ENCODE results near the gene HTN3. TPM values are rescaled to one million over a fixed set of nuclear protein-coding genes. Genes with fewer than 3 reads are reported as not detected.
A peak's percentile ranks its signal among the peaks of the same experiment; 100 is the strongest.
"Not testable (repeated sequence)": the region's sequence is repeated elsewhere in the genome, so short reads cannot be mapped to it uniquely, and the experiment has no call there.

Gene HTN3
- not detected for total RNA-seq
- not detected for polyA plus RNA-seq

- not testable (repeated sequence) for H3K27ac ChIP-seq (ENCODE audit: low read depth); DNase-seq (ENCODE audit: extremely low spot score); H3K36me3 ChIP-seq (ENCODE audit: insufficient read depth); H3K4me3 ChIP-seq (ENCODE audit: low read depth, low read length); H3K4me1 ChIP-seq (ENCODE audit: insufficient read depth)
- WGBS, result 79% methylated on average over 7 of the region's 7 CpGs
Measured at GRCh38 chr4:70028159-70028558, at the start of gene HTN3. HTN3 (plus strand) TSS chr4:70028459; CDS start chr4:70030741, 2,282 bp downstream.

- no peak overlapping the region for H3K4me3 ChIP-seq (ENCODE audit: low read depth, low read length)
- WGBS, result 27% methylated on average over 2 of the region's 2 CpGs
- DNase-seq (ENCODE audit: extremely low spot score), result peak; percentile 14
- H3K27ac ChIP-seq (ENCODE audit: low read depth), result no peak overlapping the region
- no peaks in the 10 kb centered on the region for H3K4me1 ChIP-seq (ENCODE audit: insufficient read depth)
- H3K36me3 ChIP-seq (ENCODE audit: insufficient read depth), result no peaks in the 10 kb centered on the region
Measured at GRCh38 chr4:69984030-69984443, 44.2 kb upstream of the HTN3 start.

- H3K36me3 ChIP-seq (ENCODE audit: insufficient read depth), result no peaks in the 10 kb centered on the region
- DNase-seq (ENCODE audit: extremely low spot score), result no peak
- no peak overlapping the region for H3K27ac ChIP-seq (ENCODE audit: low read depth)
- no peaks in the 10 kb centered on the region for H3K4me1 ChIP-seq (ENCODE audit: insufficient read depth)
- no peak overlapping the region for H3K4me3 ChIP-seq (ENCODE audit: low read depth, low read length)
- 83% methylated on average over 1 of the region's 1 CpG for WGBS
Measured at GRCh38 chr4:69986663-69987062, 41.6 kb upstream of the HTN3 start.

- Histone ChIP-seq H3K27ac (ENCODE audit: low read depth) (no peak overlapping the region), H3K4me1 (ENCODE audit: insufficient read depth) (no peaks in the 10 kb centered on the region), H3K4me3 (ENCODE audit: low read depth, low read length) (no peak overlapping the region), H3K36me3 (ENCODE audit: insufficient read depth) (no peaks in the 10 kb centered on the region)
- WGBS, result 85% methylated on average over 4 of the region's 4 CpGs
- no peak for DNase-seq (ENCODE audit: extremely low spot score)
Measured at GRCh38 chr4:69991016-69991415, 37.2 kb upstream of the HTN3 start.

GRCh38 chr4:69994782-69995181, 33.5 kb upstream of the HTN3 start:
- no peak overlapping the region for H3K27ac ChIP-seq (ENCODE audit: low read depth)
- WGBS, result 80% methylated on average over 5 of the region's 5 CpGs

GRCh38 chr4:69995526-69996016, 32.7 kb upstream of the HTN3 start, which contains the start of gene STATH:
STATH (plus strand) TSS chr4:69995966; CDS start chr4:69998438, 2,472 bp downstream.
- Histone ChIP-seq H3K4me1 (ENCODE audit: insufficient read depth) (no peaks in the 10 kb centered on the region), H3K4me3 (ENCODE audit: low read depth, low read length) (no peak within 1 kb of the TSS), H3K27ac (ENCODE audit: low read depth) (no peak within 1 kb of the TSS), H3K36me3 (ENCODE audit: insufficient read depth) (no peaks in the 10 kb centered on the region)
- WGBS, result 67% methylated on average over 3 of the region's 3 CpGs
- no peak for DNase-seq (ENCODE audit: extremely low spot score)

More at GRCh38 chr4:69994782-69995181, 33.5 kb upstream of the HTN3 start:
- no peaks in the 10 kb centered on the region for H3K4me1 ChIP-seq (ENCODE audit: insufficient read depth)
- H3K36me3 ChIP-seq (ENCODE audit: insufficient read depth), result no peaks in the 10 kb centered on the region
- no peak for DNase-seq (ENCODE audit: extremely low spot score)
- no peak overlapping the region for H3K4me3 ChIP-seq (ENCODE audit: low read depth, low read length)

GRCh38 chr4:69999420-69999819, 28.8 kb upstream of the HTN3 start:
- no peak overlapping the region for H3K4me3 ChIP-seq (ENCODE audit: low read depth, low read length)
- no peaks in the 10 kb centered on the region for H3K4me1 ChIP-seq (ENCODE audit: insufficient read depth)
- no peak overlapping the region for H3K27ac ChIP-seq (ENCODE audit: low read depth)
- DNase-seq (ENCODE audit: extremely low spot score), result no peak
- H3K36me3 ChIP-seq (ENCODE audit: insufficient read depth), result no peaks in the 10 kb centered on the region
- 89% methylated on average over 3 of the region's 3 CpGs for WGBS

GRCh38 chr4:70000711-70001110, 27.5 kb upstream of the HTN3 start:
- WGBS, result 87% methylated on average over 1 of the region's 1 CpG
- Histone ChIP-seq H3K36me3 (ENCODE audit: insufficient read depth) (no peaks in the 10 kb centered on the region), H3K27ac (ENCODE audit: low read depth) (no peak overlapping the region), H3K4me3 (ENCODE audit: low read depth, low read length) (no peak overlapping the region), H3K4me1 (ENCODE audit: insufficient read depth) (no peaks in the 10 kb centered on the region)
- DNase-seq (ENCODE audit: extremely low spot score), result no peak

- Histone ChIP-seq H3K4me1 (ENCODE audit: insufficient read depth) (no peaks in the 10 kb centered on the region), H3K4me3 (ENCODE audit: low read depth, low read length) (no peak overlapping the region), H3K27ac (ENCODE audit: low read depth) (no peak overlapping the region), H3K36me3 (ENCODE audit: insufficient read depth) (no peaks in the 10 kb centered on the region)
- no peak for DNase-seq (ENCODE audit: extremely low spot score)
Measured at GRCh38 chr4:70002507-70002906, 25.8 kb upstream of the HTN3 start.

GRCh38 chr4:70008771-70009170, 19.5 kb upstream of the HTN3 start:
- WGBS, result 55% methylated on average over 3 of the region's 3 CpGs
- H3K36me3 ChIP-seq (ENCODE audit: insufficient read depth), result no peaks in the 10 kb centered on the region
- no peak overlapping the region for H3K27ac ChIP-seq (ENCODE audit: low read depth)

GRCh38 chr4:70019006-70019405, 9.3 kb upstream of the HTN3 start:
- DNase-seq (ENCODE audit: extremely low spot score); H3K27ac ChIP-seq (ENCODE audit: low read depth); H3K4me1 ChIP-seq (ENCODE audit: insufficient read depth); H3K36me3 ChIP-seq (ENCODE audit: insufficient read depth); H3K4me3 ChIP-seq (ENCODE audit: low read depth, low read length): not testable (repeated sequence)
- 81% methylated on average over 9 of the region's 10 CpGs for WGBS

More at GRCh38 chr4:70008771-70009170, 19.5 kb upstream of the HTN3 start:
- Histone ChIP-seq H3K4me1 (ENCODE audit: insufficient read depth) (no peaks in the 10 kb centered on the region), H3K4me3 (ENCODE audit: low read depth, low read length) (no peak overlapping the region)
- no peak for DNase-seq (ENCODE audit: extremely low spot score)

GRCh38 chr4:70023218-70023617, 5.0 kb upstream of the HTN3 start:
- H3K4me3 ChIP-seq (ENCODE audit: low read depth, low read length), result no peak overlapping the region
- H3K27ac ChIP-seq (ENCODE audit: low read depth), result no peak overlapping the region
- H3K36me3 ChIP-seq (ENCODE audit: insufficient read depth), result no peaks in the 10 kb centered on the region
- WGBS, result 82% methylated on average over 2 of the region's 2 CpGs
- DNase-seq (ENCODE audit: extremely low spot score), result no peak
- no peaks in the 10 kb centered on the region for H3K4me1 ChIP-seq (ENCODE audit: insufficient read depth)

- Histone ChIP-seq H3K4me1 (ENCODE audit: insufficient read depth) (no peaks in the 10 kb centered on the region), H3K27ac (ENCODE audit: low read depth) (no peak overlapping the region), H3K4me3 (ENCODE audit: low read depth, low read length) (no peak overlapping the region), H3K36me3 (ENCODE audit: insufficient read depth) (no peaks in the 10 kb centered on the region)
- DNase-seq (ENCODE audit: extremely low spot score), result no peak
- 81% methylated on average over 5 of the region's 5 CpGs for WGBS
Measured at GRCh38 chr4:70027011-70027410, 1.2 kb upstream of the HTN3 start.

- not testable (repeated sequence) for H3K27ac ChIP-seq (ENCODE audit: low read depth); H3K36me3 ChIP-seq (ENCODE audit: insufficient read depth); DNase-seq (ENCODE audit: extremely low spot score); H3K4me3 ChIP-seq (ENCODE audit: low read depth, low read length); H3K4me1 ChIP-seq (ENCODE audit: insufficient read depth)
- 93% methylated on average over 18 of the region's 18 CpGs for WGBS
Measured at GRCh38 chr4:70037559-70037958, 9.3 kb downstream of the HTN3 start.

- not testable (repeated sequence) for H3K4me3 ChIP-seq (ENCODE audit: low read depth, low read length); H3K4me1 ChIP-seq (ENCODE audit: insufficient read depth); H3K36me3 ChIP-seq (ENCODE audit: insufficient read depth); DNase-seq (ENCODE audit: extremely low spot score); H3K27ac ChIP-seq (ENCODE audit: low read depth)
Measured at GRCh38 chr4:70039928-70040327, 11.7 kb downstream of the HTN3 start.
